ENCODE measurements around the gene CGRRF1. TPM values are rescaled to one million over a fixed set of nuclear protein-coding genes. Genes with fewer than 3 reads are reported as not detected.

CGRRF1 gene
- total RNA-seq, 1 experiment from 2014 or later = 19.1 TPM

- no peaks in the 10 kb centered on the region for H4K20me1 ChIP-seq (ENCODE audit: control insufficient read depth, insufficient read depth, insufficient read length)
- no peak overlapping the region for H3K18ac ChIP-seq (ENCODE audit: insufficient read length, low read depth, low read length)
- H2BK120ac ChIP-seq (ENCODE audit: low read depth, low read length, poor library complexity, severe bottlenecking) = no peak overlapping the region
- peaks cover 5% of the 10 kb centered on the region in 2 experiments for H3K4me1 Mint-ChIP-seq
- H3K4me3 Mint-ChIP-seq = no peak overlapping the region
- H4K8ac ChIP-seq (replicated peaks; ENCODE audit: insufficient read length, low read depth, low read length) = no peak overlapping the region
- H2BK5ac ChIP-seq (ENCODE audit: insufficient read length, low read length) = no peak overlapping the region
- H3K27me3 Mint-ChIP-seq (ENCODE audit: low read depth) = no peaks in the 10 kb centered on the region
- no CpG with 5 or more reads among the region's 2 CpGs for WGBS (ENCODE audit: extremely low coverage, insufficient read length, low lambda C conversion rate)
- no peaks in the 10 kb centered on the region for H3K23me2 ChIP-seq (ENCODE audit: insufficient read length, low read depth, low read length, poor library complexity, severe bottlenecking)
- no peak overlapping the region for H2BK15ac ChIP-seq (ENCODE audit: low read depth, low read length)
- no peaks in the 10 kb centered on the region for H3K27me3 ChIP-seq (ENCODE audit: insufficient read depth, low read length)
- no peak overlapping the region for H3K56ac ChIP-seq (ENCODE audit: insufficient read length, low read depth, low read length)
- peaks cover 3% of the 10 kb centered on the region; the same call in 1 of the 2 replicates for H3K4me1 ChIP-seq (ENCODE audit: insufficient read depth, low read length)
- no peaks in the 10 kb centered on the region for H3K79me1 ChIP-seq (ENCODE audit: insufficient read depth, low read depth, low read length, poor library complexity, severe bottlenecking)
- H2BK12ac ChIP-seq (ENCODE audit: insufficient read length, low read depth, low read length) = no peak overlapping the region
- H3T11ph ChIP-seq (ENCODE audit: low read length) = no peak overlapping the region
- H2BK20ac ChIP-seq (ENCODE audit: low read depth, low read length, poor library complexity, severe bottlenecking) = no peak overlapping the region
- H3K27ac Mint-ChIP-seq = no peak overlapping the region; a peak in 1 of 7 replicates
- H3K9me3 Mint-ChIP-seq = no peaks in the 10 kb centered on the region
- no peak overlapping the region for H2AFZ ChIP-seq (ENCODE audit: low read length)
- TF ChIP-seq CTCF (conservative IDR thresholded peaks at IDR 0.05) = no peak
- no peak overlapping the region for H3K9ac ChIP-seq (ENCODE audit: extremely low read depth, insufficient read length, low read length)
- no peak overlapping the region for H3K14ac ChIP-seq (ENCODE audit: insufficient read depth, low read length)
- no peaks in the 10 kb centered on the region for H3K79me2 ChIP-seq (ENCODE audit: insufficient read depth, low read length)
- H3K9me3 ChIP-seq (ENCODE audit: control insufficient read depth, low read depth, low read length) = no peaks in the 10 kb centered on the region
- no peak overlapping the region for H3K23ac ChIP-seq (ENCODE audit: insufficient read length, low read depth, low read length)
- no peak overlapping the region for H4K5ac ChIP-seq (ENCODE audit: insufficient read length, low read depth, low read length)
- no peak overlapping the region for H3K4me2 ChIP-seq (ENCODE audit: insufficient read depth, insufficient read length, low read length)
- H3K4ac ChIP-seq (ENCODE audit: low read depth, low read length) = no peak overlapping the region
- H3K27ac ChIP-seq (ENCODE audit: insufficient read length, low read depth, low read length) = no peak overlapping the region
- no peaks in the 10 kb centered on the region for H3K36me3 Mint-ChIP-seq (ENCODE audit: insufficient read depth in 1 of 3, low read depth in 3 of 3)
- DNase-seq = no peak
- no peak overlapping the region for H4K91ac ChIP-seq (ENCODE audit: insufficient read length, low read depth, low read length)
- H2AK5ac ChIP-seq (ENCODE audit: insufficient read length, low read length) = no peak overlapping the region
Observed at GRCh38 chr14:54554401-54554800, 44.7 kb downstream of the CGRRF1 start.

Data from H9 (cell line).